ENCODE measurements around the gene FBLN2.

FBLN2 gene

GRCh38 chr3:13665582-13666226 is 116.8 kb downstream of the FBLN2 start:
- DNase-seq (ENCODE audit: low spot score) = no peak

GRCh38 chr3:13666227-13666619 is 117.3 kb downstream of the FBLN2 start:
- no peak for DNase-seq (ENCODE audit: low spot score)

- no peak for DNase-seq (ENCODE audit: low spot score)
Measured at GRCh38 chr3:13666781-13667709, 118.1 kb downstream of the FBLN2 start.

DNA sequence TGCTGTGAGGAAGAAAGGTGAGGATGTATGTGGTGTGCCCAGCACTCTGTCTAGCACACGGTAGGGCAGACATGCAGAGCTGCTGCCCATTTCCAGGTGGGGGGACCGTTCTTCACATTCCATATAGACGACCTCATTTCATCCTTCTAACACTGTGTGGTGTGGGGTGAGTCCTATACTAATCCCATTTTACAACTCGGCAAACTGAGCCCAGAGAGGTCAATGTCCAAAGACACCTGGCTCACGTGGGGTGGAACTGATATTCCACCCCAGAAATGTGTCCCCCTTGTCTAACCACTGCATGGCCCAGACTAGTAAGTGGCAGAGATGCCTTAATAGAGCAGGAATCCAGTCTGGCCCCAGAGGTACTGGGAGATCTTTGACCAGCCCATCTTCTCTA is 119.2 kb downstream of the FBLN2 start:
- no peak for DNase-seq (ENCODE audit: low spot score)

- no peak for DNase-seq (ENCODE audit: low spot score)
Measured at GRCh38 chr3:13669457-13669856, 120.5 kb downstream of the FBLN2 start.

- DNase-seq (ENCODE audit: low spot score) = no peak
Measured at GRCh38 chr3:13670292-13670691, 121.4 kb downstream of the FBLN2 start.

DNA sequence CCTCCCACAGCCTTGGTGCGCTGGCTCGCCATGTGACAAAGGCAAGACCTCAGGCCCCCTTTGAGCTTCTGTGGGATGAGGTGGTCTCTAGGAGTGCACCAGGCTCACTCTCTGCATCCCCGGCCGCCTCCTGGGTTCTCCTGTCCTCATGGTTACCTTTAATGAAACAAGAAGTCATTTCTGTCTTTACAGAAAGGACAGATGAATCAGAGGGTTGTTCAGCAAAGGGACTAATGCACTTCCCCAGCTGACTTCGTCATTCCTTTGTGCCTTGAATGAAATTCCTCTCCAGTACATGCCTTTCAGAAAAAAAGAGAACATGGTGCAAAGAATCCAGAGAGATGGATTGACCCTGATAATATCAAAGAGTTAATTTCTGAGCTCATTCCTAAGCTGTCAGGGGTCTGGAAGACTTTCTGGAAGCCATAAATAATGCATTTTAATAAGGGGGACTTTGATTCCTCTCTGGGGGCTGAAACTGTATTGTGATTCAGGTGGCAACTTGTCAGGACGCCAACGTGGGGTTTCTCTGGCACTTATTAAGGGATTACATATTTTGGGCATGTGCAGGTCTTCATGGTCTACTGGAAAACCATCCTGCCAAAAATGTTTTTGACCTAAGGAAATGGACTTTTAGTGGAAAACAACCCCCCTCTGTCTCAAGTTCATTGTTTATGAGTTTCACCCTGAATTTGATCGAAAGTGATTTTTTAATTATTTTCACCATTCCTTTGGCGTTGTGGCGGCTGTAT is 122.7 kb downstream of the FBLN2 start:
- no peak for DNase-seq (ENCODE audit: low spot score)

GRCh38 chr3:13673207-13673606 is 124.3 kb downstream of the FBLN2 start:
- DNase-seq (ENCODE audit: low spot score) = no peak

DNA sequence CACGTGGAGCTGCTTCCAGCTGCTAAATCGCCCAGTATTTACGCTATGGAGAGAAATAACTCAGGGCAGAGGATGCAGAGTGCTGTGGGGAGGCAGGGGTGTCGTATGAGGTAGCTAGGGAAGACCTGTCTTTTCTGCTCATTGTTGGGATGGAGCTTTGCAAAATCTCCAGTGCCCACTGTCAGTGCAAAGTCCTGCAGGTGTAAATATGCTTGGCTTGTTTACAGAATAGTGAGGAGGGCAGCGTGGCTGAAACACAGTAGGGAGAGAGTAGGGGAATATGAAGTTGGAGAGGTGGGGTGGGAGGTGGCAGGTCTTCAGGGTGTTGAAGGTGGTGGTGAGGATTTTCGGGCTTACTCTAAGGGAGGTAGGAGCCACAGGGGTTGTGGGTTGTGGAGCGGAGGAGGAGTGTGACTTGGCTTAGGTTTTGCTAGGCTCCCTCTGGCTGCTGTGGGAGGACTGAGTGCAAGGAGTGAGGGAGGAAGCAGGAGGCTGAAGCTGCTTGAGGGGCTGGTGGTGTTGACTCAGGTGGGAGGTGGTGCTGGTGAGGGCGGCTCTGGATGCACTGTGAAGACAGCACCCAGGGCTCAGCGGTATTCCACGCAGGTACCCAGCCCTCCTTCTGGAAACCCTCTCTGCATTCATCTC is 125.7 kb downstream of the FBLN2 start:
- DNase-seq (ENCODE audit: low spot score) = no peak

GRCh38 chr3:13676356-13677017 is 127.6 kb downstream of the FBLN2 start:
- DNase-seq (ENCODE audit: low spot score) = no peak

DNA sequence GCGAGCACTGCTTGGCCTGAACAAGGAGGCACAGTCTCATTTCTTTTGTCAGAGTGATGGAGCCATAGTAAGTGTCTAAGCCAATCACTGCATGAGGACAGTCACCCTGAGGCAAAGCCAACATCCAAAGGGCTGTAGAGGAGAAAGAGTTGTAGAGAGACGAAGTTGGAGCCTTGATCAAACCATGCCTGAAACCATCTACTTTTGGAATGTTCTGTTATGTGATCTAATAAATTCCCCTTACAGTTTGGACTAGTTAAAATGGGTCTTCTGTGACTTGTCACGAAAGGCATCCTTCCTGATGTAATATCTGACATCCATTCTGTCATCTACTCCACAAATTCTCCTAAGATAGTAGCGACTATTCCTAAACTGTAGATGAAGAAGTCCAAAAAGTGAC is 128.3 kb downstream of the FBLN2 start:
- DNase-seq (ENCODE audit: low spot score) = no peak

GRCh38 chr3:13681931-13682330 is 133.0 kb downstream of the FBLN2 start:
- no peak for DNase-seq (ENCODE audit: low spot score)

DNA sequence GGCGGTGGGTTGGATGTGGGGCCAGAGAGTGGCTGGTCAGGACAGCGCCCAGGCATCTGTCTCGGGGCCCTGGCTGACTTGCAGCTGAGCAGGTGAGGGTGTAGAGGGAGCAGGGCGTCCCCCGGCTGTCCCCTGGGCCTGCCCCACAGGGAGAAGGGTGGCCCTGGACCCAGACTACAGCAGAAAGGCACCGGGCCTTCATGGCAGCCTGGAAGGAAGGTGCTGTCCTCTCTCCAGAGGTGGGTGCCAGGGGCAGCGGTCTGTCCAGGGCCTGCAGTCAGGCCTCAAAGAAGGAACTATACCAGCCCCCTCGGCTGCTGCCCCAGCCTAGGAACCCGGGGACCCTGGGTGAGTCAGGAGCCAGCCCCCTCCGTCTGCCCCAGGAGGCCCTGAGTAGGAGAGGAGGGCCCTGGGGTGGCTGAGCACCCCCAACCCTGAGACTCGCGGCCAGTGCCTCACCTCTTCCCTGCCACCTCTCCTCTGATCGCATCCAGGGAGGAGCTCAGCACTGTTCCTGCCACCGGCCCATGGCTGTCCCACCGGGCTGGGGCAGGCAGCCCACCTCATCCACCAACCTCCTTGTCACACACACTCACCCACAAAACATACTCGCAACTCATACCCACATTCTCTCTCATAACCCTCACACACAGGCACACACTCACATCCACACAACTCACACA is 133.5 kb downstream of the FBLN2 start:
- no peak for DNase-seq (ENCODE audit: low spot score)

DNA sequence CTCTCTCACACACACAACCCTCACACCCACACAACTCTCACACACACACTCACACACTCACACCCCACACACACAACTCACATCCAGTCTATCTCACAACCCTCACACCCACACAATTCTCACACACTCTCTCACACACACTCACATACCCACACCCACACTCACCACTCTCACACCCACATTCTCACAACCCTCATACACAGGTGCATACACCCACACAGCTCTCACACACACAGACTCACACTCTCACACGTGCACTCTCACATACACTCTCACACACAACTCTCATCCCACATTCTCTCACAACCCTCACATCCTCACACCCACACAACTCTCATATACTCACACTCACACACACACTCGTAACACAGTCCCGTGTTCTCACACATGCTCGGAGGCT is 134.4 kb downstream of the FBLN2 start:
- DNase-seq (ENCODE audit: low spot score) = no peak

DNA sequence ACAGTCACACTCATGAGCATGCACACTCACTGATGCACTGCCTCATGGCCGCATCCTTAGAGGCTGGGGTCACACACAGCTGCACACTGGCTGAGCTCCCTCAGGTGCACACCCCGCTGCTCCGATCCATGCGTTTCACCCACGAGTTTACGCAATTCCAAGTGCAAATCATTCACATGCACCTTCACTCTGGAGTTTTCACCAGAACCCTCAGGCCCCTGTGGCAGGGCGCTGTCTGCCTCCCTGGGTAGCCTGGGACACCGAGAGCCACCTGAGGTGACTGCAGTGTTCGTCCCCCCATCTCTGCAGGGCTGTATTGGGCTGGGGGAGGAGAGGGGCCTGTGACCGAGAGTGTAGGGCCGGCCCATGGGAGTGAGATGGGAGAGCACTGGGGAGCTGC is 134.8 kb downstream of the FBLN2 start:
- no peak for DNase-seq (ENCODE audit: low spot score)

DNA sequence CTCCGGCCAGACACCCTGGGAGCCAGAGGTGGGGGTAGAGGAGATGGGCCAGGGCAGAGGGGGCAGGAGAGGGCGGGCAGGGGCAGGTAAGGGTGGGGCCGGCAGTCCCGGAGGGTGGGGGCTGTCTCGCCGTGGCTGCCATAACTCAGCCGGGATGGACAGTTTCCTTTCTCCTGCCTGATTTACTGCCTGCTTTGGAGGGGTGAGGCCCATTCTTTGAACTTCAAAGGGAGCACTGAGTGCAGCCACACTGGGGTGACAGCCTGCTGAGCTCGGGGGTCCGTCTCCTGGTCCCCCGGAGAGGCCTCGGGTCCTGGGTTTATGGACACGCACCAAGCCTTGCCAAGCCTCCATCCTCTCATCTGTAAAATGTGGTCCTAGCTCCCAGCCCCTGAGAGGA is 135.4 kb downstream of the FBLN2 start:
- DNase-seq (ENCODE audit: low spot score) = no peak

DNA sequence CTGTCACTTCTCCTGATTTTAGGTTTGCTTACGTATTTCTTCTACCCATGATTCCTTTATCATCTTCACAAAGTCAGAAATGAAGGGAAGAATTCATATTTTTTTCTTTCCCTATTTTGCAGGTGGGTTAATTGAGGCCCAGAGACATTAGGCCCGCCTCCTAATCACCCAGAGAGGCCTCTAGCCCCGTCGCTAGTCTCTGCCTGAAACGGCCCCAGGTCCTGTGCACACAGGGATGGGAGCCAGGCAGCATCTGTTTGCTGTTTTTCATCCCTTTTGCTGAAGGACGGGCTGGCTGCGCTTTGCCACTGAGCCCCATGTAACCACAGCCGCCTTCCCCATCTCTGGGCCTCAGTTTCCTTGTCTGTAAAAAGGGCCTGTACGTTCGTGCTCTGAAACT is 135.9 kb downstream of the FBLN2 start:
- no peak for DNase-seq (ENCODE audit: low spot score)

- DNase-seq (ENCODE audit: low spot score) = no peak
Measured at GRCh38 chr3:13685721-13686120, 136.8 kb downstream of the FBLN2 start.

- no peak for DNase-seq (ENCODE audit: low spot score)
Measured at GRCh38 chr3:13686367-13687160, 137.6 kb downstream of the FBLN2 start.

- DNase-seq (ENCODE audit: low spot score) = peak; percentile 22
Measured at GRCh38 chr3:13687517-13687943, 138.6 kb downstream of the FBLN2 start.
